HEK293T (cell line): ENCODE results near the gene CLEC16A.

Source experiments
- CTCF ChIA-PET: fragments of 350-600 bp; formaldehyde crosslinking; extraction: SDS; loops from one replicate; lab custom pipeline; 2021; ENCODE audit warnings: antibody characterized with exemption, inconsistent platforms; lab: Yijun Ruan, JAX
- POLR2A ChIA-PET: fragments of 350-600 bp; formaldehyde crosslinking; extraction: SDS; loops from one replicate; lab custom pipeline; 2020; ENCODE audit warnings: antibody characterized with exemption, inconsistent platforms; lab: Yijun Ruan, JAX
- DNase-seq: peaks from one replicate; pipeline ENCODE4 v3.0.0; 2012; ENCODE audit warnings: mixed read lengths; ENCODE audit errors: extremely low spot score
- ARNT ChIP-seq: fragments of 450-650 bp; IDR thresholded peaks from 2 replicates; pipeline ENCODE4 v1.6.1; 2017; ENCODE audit warnings: mild to moderate bottlenecking
- BHLHE40 ChIP-seq: fragments of 450-650 bp; IDR thresholded peaks from 2 replicates; pipeline ENCODE4 v1.6.1; 2016; ENCODE audit warnings: mild to moderate bottlenecking, moderate library complexity, borderline replicate concordance
- CTBP1 ChIP-seq: fragments of 450-650 bp; IDR thresholded peaks from 2 replicates; pipeline ENCODE4 v1.6.1; 2016; ENCODE audit warnings: borderline replicate concordance
- ELF4 ChIP-seq: fragments of 450-650 bp; IDR thresholded peaks from 2 replicates; pipeline ENCODE4 v1.6.1; 2017; ENCODE audit warnings: antibody characterized with exemption
- FOXA1 ChIP-seq: fragments of 450-650 bp; IDR thresholded peaks from 2 replicates; pipeline ENCODE4 v1.6.1; 2016; ENCODE audit warnings: mild to moderate bottlenecking
- FOXK2 ChIP-seq: fragments of 450-650 bp; IDR thresholded peaks from 2 replicates; pipeline ENCODE4 v1.6.1; 2016; ENCODE audit warnings: mild to moderate bottlenecking
- FOXM1 ChIP-seq: fragments of 450-650 bp; IDR thresholded peaks from 2 replicates; pipeline ENCODE4 v1.6.1; 2017; ENCODE audit warnings: mild to moderate bottlenecking, borderline replicate concordance
- HDGF ChIP-seq: fragments of 450-650 bp; IDR thresholded peaks from 2 replicates; pipeline ENCODE4 v1.6.1; 2017; ENCODE audit warnings: antibody characterized with exemption, borderline replicate concordance
- L3MBTL2 ChIP-seq: fragments of 450-650 bp; conservative IDR thresholded peaks from 2 replicates; pipeline ENCODE4 v1.6.1; 2016; ENCODE audit warnings: mild to moderate bottlenecking
- LEF1 ChIP-seq: fragments of 450-650 bp; IDR thresholded peaks from 2 replicates; pipeline ENCODE4 v1.6.1; 2017; ENCODE audit warnings: mild to moderate bottlenecking, borderline replicate concordance
- NFRKB ChIP-seq: fragments of 450-650 bp; IDR thresholded peaks from 2 replicates; pipeline ENCODE4 v1.6.1; 2016; ENCODE audit warnings: mild to moderate bottlenecking, moderate library complexity
- SP1 ChIP-seq: fragments of 450-650 bp; IDR thresholded peaks from 2 replicates; pipeline ENCODE4 v1.6.1; 2017
- SUZ12 ChIP-seq: fragments of 450-650 bp; IDR thresholded peaks from 2 replicates; pipeline ENCODE4 v1.6.1; 2016; ENCODE audit warnings: mild to moderate bottlenecking
- TARDBP ChIP-seq: fragments of 450-650 bp; IDR thresholded peaks from 2 replicates; pipeline ENCODE4 v1.6.1; 2016
- ZNF384 ChIP-seq: fragments of 450-650 bp; IDR thresholded peaks from 2 replicates; pipeline ENCODE4 v1.6.1; 2016
- TF ChIP-seq, protein P1 (sequence below): fragments of 450-650 bp; IDR thresholded peaks from 2 replicates; pipeline ENCODE4 v1.6.1; 2016

Gene CLEC16A, protein sequence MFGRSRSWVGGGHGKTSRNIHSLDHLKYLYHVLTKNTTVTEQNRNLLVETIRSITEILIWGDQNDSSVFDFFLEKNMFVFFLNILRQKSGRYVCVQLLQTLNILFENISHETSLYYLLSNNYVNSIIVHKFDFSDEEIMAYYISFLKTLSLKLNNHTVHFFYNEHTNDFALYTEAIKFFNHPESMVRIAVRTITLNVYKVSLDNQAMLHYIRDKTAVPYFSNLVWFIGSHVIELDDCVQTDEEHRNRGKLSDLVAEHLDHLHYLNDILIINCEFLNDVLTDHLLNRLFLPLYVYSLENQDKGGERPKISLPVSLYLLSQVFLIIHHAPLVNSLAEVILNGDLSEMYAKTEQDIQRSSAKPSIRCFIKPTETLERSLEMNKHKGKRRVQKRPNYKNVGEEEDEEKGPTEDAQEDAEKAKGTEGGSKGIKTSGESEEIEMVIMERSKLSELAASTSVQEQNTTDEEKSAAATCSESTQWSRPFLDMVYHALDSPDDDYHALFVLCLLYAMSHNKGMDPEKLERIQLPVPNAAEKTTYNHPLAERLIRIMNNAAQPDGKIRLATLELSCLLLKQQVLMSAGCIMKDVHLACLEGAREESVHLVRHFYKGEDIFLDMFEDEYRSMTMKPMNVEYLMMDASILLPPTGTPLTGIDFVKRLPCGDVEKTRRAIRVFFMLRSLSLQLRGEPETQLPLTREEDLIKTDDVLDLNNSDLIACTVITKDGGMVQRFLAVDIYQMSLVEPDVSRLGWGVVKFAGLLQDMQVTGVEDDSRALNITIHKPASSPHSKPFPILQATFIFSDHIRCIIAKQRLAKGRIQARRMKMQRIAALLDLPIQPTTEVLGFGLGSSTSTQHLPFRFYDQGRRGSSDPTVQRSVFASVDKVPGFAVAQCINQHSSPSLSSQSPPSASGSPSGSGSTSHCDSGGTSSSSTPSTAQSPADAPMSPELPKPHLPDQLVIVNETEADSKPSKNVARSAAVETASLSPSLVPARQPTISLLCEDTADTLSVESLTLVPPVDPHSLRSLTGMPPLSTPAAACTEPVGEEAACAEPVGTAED

DNA sequence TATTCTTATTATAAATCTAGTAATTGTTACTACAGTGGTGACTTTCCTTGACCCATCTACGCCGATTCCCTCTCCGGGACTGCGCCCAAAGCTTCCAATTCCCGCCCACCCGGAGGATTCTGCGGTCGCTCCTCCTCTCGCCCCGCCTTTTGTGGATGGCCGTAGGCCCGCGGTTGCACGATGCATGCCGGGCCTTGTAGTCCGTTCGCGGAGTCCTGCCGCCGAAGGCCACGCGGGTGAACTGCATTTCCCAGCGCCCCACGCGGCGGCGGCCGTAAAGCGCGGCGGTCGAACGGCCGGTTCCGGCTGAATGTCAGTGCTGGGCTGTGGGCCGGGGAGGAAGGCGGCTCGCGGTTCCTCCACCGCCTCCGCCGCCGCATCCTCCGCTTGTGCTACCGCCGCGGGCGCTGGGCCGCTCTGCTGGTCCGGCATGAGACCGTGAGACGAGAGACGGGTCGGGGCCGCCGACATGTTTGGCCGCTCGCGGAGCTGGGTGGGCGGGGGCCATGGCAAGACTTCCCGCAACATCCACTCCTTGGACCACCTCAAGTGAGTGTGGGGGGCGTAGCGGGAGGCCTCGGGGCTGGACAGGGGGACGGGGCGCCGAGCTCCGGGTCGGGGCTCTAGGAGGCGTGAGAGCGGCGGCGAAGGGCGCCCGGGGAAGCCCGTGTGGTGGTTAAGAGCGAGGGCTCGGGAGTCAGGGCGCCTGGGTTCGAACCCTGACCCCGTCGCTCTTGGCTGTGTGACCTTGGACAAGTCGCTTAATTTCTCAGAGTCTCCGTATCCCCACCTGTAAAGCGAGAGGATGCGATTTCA, at the start of gene CLEC16A:
CLEC16A (plus strand) TSS at position 316 of the 816 bp plus-strand sequence; CDS start at position 470, 154 bp downstream.
- ChIA-PET POLR2A (interaction anchor here (0.6 kb wide), 1 partner anchor 9 kb away, joined by 3 read pairs; no protein-coding TSS in a partner anchor), CTCF (interaction anchor here (1.2 kb wide), 1 partner anchor 9 kb away, joined by 4 read pairs; no protein-coding TSS in a partner anchor)
- TF ChIP-seq SUZ12 (no peak), ELF4 (peak; percentile 67)
- peak; percentile 93 for DNase-seq

DNA sequence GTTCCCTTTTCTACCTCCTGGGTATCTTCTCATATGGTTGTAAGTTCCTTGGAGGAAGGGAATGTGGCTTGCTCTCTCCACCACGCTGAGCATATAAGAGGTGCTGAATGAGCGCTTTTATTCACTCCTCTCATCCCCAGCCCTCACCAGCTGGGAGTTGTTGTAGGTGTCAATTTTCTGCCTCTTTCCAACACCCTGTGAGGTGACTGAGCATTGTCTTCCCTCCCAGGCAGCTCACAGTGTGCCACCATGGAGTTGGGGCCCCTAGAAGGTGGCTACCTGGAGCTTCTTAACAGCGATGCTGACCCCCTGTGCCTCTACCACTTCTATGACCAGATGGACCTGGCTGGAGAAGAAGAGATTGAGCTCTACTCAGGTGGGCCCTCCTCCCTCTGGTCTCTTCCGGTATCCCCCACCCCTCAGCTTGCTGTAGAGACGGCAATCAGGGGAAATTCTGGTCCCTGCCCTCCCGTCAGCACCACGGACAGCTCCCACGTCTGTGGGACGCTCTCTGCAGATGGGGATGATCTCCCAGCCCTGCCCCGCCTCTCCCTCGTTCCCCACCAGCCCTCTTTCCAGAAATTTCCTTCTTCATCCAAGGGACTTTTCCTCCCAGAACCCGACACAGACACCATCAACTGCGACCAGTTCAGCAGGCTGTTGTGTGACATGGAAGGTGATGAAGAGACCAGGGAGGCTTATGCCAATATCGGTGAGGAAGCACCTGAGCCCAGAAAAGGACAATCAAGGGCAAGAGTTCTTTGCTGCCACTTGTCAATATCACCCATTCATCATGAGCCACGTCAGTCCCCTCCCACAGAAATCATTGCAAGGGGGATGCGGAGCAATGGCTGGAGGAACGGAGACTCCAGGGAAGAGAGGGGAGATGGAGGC, 49.1 kb upstream of the CLEC16A start:
- ChIA-PET CTCF (no interaction called here), POLR2A (no interaction called here)
- peak; percentile 64 for DNase-seq
- TF ChIP-seq FOXM1 = no peak
- TF ChIP-seq SUZ12 = no peak
- TF ChIP-seq TARDBP = no peak
- no peak for TF ChIP-seq NFRKB
- no peak for TF ChIP-seq FOXK2
- TF ChIP-seq, protein P1, sequence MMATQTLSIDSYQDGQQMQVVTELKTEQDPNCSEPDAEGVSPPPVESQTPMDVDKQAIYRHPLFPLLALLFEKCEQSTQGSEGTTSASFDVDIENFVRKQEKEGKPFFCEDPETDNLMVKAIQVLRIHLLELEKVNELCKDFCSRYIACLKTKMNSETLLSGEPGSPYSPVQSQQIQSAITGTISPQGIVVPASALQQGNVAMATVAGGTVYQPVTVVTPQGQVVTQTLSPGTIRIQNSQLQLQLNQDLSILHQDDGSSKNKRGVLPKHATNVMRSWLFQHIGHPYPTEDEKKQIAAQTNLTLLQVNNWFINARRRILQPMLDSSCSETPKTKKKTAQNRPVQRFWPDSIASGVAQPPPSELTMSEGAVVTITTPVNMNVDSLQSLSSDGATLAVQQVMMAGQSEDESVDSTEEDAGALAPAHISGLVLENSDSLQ = no peak
- TF ChIP-seq ELF4 = no peak
- no peak for TF ChIP-seq ARNT
- no peak for TF ChIP-seq FOXA1
- TF ChIP-seq LEF1 = no peak
- no peak for TF ChIP-seq BHLHE40
- no peak for TF ChIP-seq HDGF
- TF ChIP-seq SP1 = no peak
- no peak for TF ChIP-seq L3MBTL2

DNA sequence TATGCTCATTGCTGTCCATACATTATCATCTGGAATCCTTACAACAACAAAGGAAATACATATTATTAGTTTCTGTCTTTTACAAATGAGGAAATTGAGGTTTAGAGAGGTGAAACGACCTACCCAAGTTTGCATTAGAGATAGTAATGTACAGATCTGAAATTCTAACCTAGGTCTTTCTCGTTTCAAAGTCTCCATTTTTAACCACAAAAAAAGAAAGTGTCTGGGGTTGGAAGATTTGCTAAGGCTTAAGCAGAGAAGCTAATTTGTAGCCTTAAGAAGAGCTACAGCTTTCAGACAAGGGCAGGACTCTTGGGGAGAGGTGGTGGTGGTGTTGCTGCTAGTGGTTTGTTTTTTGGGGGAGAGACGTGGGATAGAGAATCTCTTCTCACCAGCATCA, 48.2 kb upstream of the CLEC16A start:
- CTCF ChIA-PET = no interaction called here
- TF ChIP-seq L3MBTL2 = no peak
- TF ChIP-seq CTBP1 = no peak
- no peak for TF ChIP-seq FOXM1
- TF ChIP-seq ARNT = no peak
- TF ChIP-seq SP1 = no peak
- no peak for TF ChIP-seq LEF1
- TF ChIP-seq ELF4 = no peak
- no peak for TF ChIP-seq FOXA1
- no peak for TF ChIP-seq NFRKB
- no peak for TF ChIP-seq FOXK2
- TF ChIP-seq, protein P1 = no peak
- no peak for TF ChIP-seq BHLHE40
- no peak for TF ChIP-seq SUZ12
- no peak for TF ChIP-seq ZNF384
- TF ChIP-seq HDGF = no peak
- no peak for TF ChIP-seq TARDBP
- POLR2A ChIA-PET = no interaction called here
- DNase-seq = no peak

DNA sequence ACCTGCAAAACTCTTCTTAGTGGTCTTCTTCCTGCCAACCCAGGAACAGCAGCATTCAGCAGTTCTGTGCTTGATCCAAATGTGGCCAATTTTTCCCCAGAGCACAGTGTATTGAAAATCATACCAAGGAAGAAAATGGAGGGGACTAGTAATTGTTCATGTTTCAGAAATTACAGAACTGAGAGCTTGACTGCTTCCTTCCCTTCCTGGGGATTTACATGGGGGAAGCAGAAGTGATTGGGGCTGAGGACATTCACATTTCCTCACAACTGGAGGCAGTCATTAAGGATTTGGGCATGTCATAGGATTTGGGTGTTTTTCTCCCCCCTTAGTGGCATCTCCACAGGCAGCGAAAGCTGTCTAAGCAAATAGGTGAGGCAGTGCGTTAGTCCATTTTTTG, 47.6 kb upstream of the CLEC16A start:
- POLR2A ChIA-PET = no interaction called here
- CTCF ChIA-PET = no interaction called here
- TF ChIP-seq ELF4 = no peak
- TF ChIP-seq CTBP1 = no peak
- TF ChIP-seq FOXM1 = no peak
- no peak for TF ChIP-seq SP1
- TF ChIP-seq FOXA1 = no peak
- no peak for TF ChIP-seq HDGF
- TF ChIP-seq, protein P1 = no peak
- no peak for TF ChIP-seq ZNF384
- no peak for TF ChIP-seq LEF1
- TF ChIP-seq SUZ12 = no peak
- TF ChIP-seq FOXK2 = no peak
- no peak for TF ChIP-seq ARNT
- TF ChIP-seq TARDBP = no peak
- no peak for TF ChIP-seq NFRKB
- TF ChIP-seq L3MBTL2 = no peak
- TF ChIP-seq BHLHE40 = no peak
- no peak for DNase-seq
